GM19438 (cell line): ENCODE measurements around the gene SETBP1.
A peak's percentile ranks its signal among the peaks of the same experiment; 100 is the strongest.

Experiments
- ATAC-seq: cut with Tn5 transposase; IDR thresholded peaks from one replicate; pipeline ENCODE4 v1.9.1; 2021; ENCODE audit warnings: low read depth; ENCODE audit not compliant: unreplicated experiment

Gene SETBP1

DNA sequence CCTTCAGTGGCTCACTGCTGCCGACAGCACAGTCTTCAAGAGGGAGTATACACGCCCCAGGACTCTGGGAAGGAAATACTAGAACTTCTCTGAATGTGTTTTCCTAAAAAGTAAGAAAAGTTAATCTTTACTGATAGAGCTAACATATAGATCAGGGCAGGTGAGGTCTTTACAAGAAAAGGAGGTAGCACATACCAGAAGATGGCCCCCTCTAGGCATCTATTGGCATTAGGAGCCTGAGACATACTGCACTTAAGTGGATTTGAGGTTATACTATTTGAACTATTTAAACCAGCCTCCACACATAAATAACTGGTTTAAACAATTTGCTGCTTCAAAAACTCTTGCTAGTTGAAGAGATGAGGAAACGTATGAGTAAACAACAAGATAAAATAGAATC lies 406.1 kb downstream of the SETBP1 start:
- ATAC-seq, result no peak

DNA sequence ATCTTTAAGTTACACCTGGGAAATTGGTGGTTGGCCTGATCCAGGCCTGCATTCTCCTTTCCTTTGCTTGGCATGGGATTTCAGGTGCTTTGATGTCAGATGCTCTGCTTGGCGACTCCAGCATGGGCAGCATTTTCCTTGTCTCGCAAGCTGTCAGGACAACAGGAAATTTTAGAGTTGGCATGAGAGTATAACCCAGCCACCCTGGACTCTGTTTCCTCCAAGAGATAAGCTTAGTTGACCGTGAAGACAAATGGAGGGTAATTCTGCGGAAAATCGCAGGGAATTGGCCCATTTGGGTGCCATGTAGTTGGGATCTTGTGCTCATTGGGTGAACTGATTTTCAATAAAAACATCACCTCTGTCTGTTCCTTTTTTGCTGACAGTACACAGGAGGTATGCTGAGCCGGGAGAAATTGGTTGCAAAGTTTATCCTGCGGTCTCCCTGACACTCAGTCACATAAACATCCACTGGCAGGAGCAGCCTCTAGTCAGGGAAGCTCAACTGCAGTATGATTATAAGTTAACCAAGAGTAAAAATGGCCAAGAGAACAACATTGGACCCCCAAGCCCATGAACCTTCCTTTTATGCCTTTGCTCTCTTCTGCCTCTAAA lies 409.9 kb downstream of the SETBP1 start:
- ATAC-seq, result no peak

DNA sequence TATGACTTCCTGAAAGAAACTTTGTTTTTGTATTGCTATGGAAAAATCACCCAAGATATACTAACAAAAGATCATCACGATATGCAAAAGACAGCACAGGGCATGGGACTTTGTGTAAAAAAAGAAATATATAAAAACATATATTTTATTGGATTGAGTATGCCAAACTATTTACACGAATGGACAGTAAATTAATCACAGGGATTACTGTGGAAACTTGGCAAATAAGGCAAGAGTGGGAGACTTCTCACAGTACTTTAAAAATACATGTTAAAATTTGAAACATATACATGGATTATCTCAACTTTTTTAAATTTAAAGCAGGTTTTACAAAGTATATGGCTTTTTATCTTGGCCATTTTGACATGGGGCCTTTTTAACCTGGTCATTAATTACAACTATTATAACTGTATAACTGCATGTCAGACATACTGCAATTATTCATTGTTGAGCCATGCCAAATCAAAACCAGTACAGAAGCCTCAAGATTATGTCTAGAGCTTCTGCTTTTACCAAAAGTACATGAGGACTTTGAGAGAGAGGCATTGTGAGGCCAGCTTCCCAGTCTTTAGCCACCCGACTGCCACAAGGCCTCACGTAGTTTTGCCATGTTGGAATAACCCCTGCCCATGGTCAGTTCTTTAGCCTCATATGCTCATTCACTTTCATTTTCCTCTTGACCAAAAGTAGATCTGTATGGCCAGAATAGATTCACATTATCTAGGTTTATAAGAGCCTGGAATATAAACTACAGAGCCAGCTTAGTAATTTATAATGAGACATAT lies 419.8 kb downstream of the SETBP1 start:
- ATAC-seq, result no peak

DNA sequence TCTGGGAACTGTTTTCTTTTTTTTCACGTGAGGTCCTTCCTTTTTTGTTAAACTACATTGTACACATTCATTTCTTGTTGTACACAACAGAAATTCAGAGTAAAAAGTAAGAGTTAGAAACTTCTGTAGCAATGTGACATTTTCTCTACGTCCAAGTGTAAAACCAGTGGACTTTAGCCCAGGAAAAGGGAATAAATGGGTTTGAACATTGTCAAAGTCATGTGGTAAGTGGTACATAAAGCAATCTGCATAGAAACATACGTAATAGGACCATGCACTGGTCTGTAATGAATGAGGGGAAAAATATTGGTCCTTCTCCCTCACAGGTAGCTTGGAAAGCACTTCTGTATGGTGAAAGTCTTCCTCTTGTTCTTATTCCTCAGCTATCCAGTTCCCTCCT lies 421.4 kb downstream of the SETBP1 start:
- no peak for ATAC-seq

DNA sequence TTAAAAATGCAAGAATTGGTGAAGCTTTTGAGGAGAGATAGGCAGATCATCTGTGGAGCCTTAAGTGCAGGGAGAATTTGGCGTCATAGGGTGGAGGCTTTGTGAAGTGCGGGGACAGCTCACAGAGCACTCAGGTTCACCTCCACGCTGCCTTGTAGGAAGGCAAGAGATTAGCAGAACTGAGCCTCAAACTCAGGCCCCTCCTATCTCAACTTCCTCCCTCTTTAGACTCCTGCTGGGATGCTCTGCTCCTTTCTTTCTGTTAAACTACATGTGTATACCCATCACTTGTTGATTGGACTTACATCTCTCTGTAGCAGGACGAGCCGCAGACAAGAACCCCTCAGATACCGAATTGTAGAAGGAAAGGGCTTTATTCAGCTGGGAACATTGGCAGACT lies 422.2 kb downstream of the SETBP1 start:
- ATAC-seq, result no peak

DNA sequence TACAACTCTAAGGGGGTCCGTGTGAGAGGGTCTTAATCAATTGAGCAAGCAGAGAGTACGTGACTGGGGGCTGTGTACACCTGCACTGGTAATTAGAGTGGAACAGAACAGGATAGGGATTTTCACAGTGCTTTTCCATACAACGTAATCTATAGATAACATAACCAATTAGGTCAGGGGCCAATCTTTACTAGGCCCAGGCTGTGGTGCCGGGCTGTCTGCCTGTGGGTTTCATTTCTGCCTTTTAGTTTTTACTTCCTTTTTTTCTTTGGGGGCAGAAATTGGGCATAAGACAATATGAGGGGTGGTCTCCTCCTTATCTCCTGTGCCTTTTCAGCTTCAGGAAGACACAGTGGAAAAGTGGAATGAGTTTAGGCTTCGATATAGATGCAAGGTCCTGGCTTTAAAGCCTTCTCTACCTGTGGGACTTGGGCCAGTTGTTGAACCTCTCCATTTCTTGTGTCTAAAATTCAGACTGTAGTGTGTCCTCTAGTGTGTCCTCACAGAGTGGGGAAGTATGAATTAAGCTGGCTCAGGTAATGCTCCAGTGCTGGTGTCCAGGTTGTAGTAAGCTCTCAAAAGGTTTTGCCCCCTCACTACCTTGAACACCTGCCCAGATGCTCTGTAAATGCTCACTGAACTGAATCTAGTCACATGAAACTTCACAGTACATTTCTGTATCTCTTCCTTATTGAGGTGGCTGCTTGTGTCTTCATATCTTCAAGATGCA lies 422.8 kb downstream of the SETBP1 start:
- ATAC-seq, result peak; percentile 43

DNA sequence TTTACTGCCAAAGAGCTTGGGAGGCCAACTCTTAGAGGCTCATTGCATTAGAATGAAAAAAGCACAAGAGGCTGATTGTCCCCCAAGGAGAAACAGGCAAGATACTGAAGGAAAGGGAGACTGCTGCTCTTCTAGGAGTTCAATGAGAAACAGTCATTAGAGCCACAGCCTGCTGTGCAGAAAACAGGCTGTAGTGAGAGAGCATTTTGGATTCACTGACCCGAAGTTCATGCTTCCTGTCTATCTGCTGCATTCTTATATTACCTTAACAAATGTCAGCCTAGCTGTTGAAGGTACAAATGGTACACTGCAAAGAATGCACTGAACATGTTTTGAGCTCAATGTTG lies 423.3 kb downstream of the SETBP1 start:
- ATAC-seq, result peak; percentile 31

DNA sequence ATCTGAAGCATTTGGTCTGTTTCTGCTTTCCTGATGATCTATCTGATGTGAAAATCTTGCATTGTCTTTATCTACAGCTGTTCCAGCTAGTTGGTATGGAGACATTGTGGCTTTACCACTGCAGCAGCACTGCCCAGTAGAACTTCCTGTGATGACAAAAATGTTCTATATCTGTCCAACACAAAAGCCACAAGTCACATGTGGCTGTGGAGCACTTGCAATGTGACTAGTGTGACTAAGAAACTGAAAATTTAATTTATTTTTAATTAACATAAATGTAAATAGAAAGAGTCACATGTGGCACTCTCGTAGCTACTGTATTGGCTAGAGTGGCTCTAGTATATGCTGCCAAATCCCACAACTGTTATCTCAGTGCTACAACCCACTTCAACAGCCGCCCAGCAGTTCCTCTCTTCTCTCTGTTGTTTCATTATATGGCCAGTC lies 425.7 kb downstream of the SETBP1 start:
- ATAC-seq, result peak; percentile 80

DNA sequence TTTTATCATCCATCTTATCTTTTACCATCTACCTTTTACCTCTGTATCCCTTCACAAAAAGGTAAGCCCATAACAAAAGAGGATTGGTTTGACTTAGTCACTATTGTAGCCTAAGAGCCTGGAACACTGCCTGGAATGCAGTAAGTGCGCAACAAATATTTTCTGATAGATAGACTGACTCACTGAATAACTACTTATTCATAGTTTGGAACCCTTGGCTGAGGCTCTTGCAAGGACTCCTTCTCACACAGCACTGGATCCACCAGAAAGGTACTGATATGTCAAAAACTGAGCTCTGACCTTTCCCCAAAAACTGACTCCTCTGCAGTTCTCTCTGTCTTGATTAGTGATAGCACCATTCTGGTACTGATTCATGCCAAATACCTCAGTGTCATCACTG lies 426.7 kb downstream of the SETBP1 start:
- ATAC-seq, result no peak

DNA sequence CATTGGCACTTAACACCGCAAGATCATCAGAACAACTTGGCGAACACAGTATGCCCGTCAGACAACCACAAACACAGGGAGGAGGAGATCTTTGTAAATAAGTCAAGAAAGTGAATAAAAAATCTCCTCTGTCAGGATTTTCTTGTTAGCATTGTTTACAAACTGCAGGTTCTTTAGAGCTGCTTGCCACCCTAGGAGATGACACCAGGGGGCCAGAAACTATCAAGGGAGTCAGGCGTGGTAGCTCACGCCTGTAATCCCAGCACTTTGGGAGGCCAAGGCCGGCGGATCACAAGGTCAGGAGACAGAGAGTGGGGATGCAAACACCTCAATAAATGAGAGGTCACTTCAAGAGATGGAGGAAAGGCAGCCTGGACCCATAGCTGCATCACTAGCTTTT lies 428.1 kb downstream of the SETBP1 start:
- ATAC-seq, result no peak

DNA sequence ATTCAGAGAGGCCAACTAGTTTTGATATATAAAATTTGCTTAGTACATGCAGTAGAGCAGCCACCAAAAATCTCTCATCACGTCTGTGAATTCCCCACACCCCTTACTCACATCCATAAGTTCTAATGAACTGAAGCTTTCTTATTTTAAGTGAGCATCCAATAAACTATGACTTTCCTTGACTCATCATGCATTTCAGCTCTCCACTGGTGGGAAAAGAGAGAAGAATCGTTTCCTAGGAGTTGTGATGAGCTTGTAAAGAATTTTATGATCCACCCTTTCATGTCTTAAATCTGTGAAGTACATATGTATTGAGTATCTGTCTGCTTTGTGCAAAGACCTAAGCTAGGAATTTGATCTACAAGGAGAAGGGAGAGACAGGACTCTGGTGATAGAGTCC lies 428.6 kb downstream of the SETBP1 start:
- ATAC-seq, result no peak

DNA sequence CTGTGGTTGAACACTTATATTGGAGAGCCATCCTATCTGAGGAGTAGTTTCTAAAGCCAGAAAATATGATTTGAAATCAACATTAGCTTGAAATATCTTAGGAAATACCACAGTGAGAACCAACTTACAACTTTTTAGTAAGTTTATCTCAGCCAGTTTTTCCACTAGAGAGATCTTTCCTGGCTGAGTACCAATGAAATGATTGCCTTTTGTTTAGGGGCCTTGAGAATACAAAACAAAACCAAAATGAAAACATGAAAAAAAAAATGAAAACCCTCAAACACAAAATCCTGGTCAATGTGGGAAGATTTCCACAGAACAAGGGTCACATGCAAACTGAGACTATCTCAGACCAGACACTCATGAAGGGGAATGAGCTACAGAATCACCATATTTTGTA lies 429.0 kb downstream of the SETBP1 start:
- ATAC-seq, result no peak

DNA sequence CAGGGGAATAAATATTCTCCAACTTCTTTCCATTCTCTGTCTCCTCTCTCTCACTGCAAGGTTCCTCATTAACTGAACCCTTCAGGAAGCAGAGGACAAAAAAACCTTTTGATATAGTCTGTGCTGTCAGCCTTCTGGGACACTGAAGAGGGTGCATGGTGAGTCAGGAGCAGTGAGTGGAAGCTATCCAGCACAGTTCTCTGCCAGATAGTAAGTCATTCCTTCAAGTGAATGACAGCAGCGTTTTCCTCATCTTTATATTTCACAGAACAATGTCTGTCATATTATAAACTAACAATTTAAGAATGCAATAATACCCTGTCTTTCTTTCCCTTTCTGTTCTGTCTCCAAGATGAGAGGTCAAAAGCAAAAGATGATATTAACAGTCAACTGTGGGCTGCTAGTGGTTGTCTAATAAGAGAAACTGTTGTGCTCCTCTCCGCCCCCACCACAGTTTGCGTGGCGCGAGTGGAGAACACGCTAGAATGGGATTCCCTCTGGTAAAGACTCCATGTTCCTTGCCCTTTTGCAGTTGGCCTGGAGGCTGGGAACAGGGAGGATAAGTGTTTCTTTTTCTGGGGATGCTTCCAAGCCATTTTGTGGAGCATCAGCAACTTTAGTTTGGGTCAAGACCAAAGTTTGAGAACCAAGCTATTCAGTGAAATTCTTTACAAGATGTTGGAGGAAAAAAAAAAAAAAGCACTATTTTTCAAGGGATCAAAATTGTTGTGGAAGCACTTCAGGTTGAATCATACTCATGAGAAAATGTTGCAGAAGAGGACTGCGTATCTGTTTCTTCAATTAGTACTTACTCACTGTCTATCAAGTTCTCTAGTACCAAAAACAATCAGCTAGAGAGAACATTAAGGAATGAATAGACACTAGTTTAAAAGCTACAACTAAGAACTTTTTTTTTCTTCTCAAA lies 430.2 kb downstream of the SETBP1 start:
- ATAC-seq, result no peak

DNA sequence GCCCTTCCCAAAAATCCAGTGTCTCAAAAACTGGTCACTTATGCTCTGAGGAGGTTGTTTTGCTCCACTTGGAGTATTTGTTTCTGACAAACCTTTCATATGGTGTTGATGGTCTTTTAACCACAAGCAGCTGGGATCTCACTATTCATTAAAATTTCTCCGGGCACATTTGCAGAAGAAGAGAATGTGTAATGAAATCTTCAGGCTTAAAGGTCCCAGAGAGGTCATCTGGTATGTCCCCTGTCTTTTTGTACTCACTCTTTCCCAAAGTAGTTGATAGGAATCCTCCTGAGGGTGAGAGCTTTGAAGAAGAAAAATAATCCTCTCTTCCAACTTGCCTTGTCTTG lies 430.8 kb downstream of the SETBP1 start:
- no peak for ATAC-seq

DNA sequence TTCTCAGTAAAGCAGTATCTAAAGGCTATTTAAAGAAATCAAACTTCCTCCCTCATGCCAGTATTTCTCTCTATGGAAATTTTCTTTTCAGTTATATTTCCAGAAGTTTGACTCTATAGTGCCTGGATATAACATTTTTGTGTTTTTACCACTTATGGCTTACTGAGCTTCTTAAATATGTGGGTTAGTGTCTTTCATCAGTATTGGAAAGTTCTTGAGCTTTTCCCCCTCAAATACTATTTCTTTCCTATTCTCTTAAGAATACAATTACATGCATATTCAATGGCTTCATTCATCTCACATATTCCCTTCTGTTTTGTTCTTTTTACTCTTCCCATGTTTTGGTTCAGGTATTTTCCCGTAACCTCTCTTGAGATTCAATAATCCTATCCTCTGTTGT lies 432.0 kb downstream of the SETBP1 start:
- no peak for ATAC-seq

DNA sequence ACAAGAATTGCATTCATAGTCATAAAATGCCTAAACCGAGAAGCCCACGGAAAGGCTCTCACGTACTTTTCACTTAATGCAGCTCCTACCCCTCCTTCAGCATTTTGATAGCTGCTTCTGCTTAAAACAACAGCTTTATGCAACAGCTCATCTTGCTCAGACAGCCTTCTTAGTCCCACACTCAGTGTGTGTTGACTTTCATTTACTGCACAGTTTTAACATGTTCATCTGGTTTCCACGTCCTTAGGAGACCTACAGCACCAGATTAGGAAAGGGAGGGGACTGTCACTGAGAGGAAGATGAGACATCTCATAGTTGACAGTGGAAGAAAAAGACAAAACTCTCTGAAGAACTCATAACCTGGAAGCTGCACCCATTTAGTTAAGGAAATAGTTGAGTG lies 435.4 kb downstream of the SETBP1 start:
- ATAC-seq, result no peak
